Caco-2 (cell line): ENCODE data around the gene ENTREP3. TPM values are rescaled to one million over a fixed set of nuclear protein-coding genes. Genes with fewer than 3 reads are reported as not detected.
"Not testable (repeated sequence)": the region's sequence is repeated elsewhere in the genome, so short reads cannot be mapped to it uniquely, and the experiment has no call there.

ENCODE experiments used
- BruUV-seq: library from RNA; stranded (reverse); fragments of 400-500 nt; replicated peaks from 2 replicates; lab custom pipeline; 2021; lab: Mats Ljungman, UMichigan
- CTCF ChIA-PET: fragments of 300-600 bp; sonication (Branson Sonifier 250); formaldehyde crosslinking; loops from one replicate; lab custom pipeline; 2022; ENCODE audit warnings: antibody characterized with exemption; lab: Charles Lee
- POLR2A ChIA-PET: fragments of 300-600 bp; sonication (Branson Sonifier 250); formaldehyde crosslinking; loops from one replicate; lab custom pipeline; 2022; ENCODE audit warnings: antibody characterized with exemption; lab: Charles Lee
- DNase-seq, 2 experiments: peaks; one replicate each; pipeline versions ENCODE4 v3.0.0 to v3.0.0-alpha.2; 2020 to 2022
- H3K27me3 ChIP-seq: replicated peaks from 2 replicates; pipeline ENCODE4 v1.6.0; 2011; ENCODE audit warnings: low read length; ENCODE audit not compliant: control insufficient read depth, insufficient read depth
- H3K36me3 ChIP-seq: 2 replicates; pipeline ENCODE4 v1.5.1; 2011; ENCODE audit warnings: low read length; ENCODE audit not compliant: control insufficient read depth, insufficient read depth
- H3K4me1 ChIP-seq: fragments of 250-450 bp; sonication (Bioruptor Pico); 2 replicates; pipeline ENCODE4 v1.5.1; 2020; ENCODE audit warnings: mild to moderate bottlenecking
- H3K4me3 ChIP-seq: 2 replicates; pipeline ENCODE4 v1.5.1; 2011; ENCODE audit warnings: low read depth, mild to moderate bottlenecking, control low read depth, low read length
- H3K9me3 ChIP-seq: fragments of 250-450 bp; sonication (Bioruptor Pico); 2 replicates; pipeline ENCODE4 v1.5.1; 2020; ENCODE audit warnings: mild to moderate bottlenecking, moderate library complexity
- H3K27ac Mint-ChIP-seq: one replicate; pipeline ENCODE4 v1.8.0; 2022; ENCODE audit warnings: mixed read lengths; ENCODE audit not compliant: unreplicated experiment
- H3K27me3 Mint-ChIP-seq: one replicate; pipeline ENCODE4 v1.8.0; 2022; ENCODE audit warnings: mixed read lengths; ENCODE audit not compliant: insufficient read depth, unreplicated experiment
- H3K36me3 Mint-ChIP-seq: one replicate; pipeline ENCODE4 v1.8.0; 2022; ENCODE audit warnings: mild to moderate bottlenecking, mixed read lengths; ENCODE audit not compliant: insufficient read depth, unreplicated experiment
- H3K4me1 Mint-ChIP-seq: one replicate; pipeline ENCODE4 v1.8.0; 2022; ENCODE audit warnings: low read depth, mixed read lengths; ENCODE audit not compliant: unreplicated experiment
- H3K4me3 Mint-ChIP-seq: one replicate; pipeline ENCODE4 v1.8.0; 2022; ENCODE audit warnings: mild to moderate bottlenecking, moderate library complexity, mixed read lengths; ENCODE audit not compliant: unreplicated experiment
- H3K9me3 Mint-ChIP-seq: one replicate; pipeline ENCODE4 v1.8.0; 2022; ENCODE audit warnings: mixed read lengths; ENCODE audit not compliant: unreplicated experiment
- intact Hi-C: fragments of 100-400 bp; cut with micrococcal nuclease; formaldehyde crosslinking; loops from one replicate; pipeline ENCODE4 v1.10.0; 2022; ENCODE audit not compliant: unreplicated experiment
- total RNA-seq: library from RNA; stranded (reverse); gene quantifications from 2 replicates; pipeline ENCODE4 v1.2.3, GENCODE V29; 2022
- TF ChIP-seq, protein P1 (sequence below), 2 experiments: fragments of 200-600 bp in 1 of 2; IDR thresholded peaks; 1 replicate in 1 of 2; 2 replicates in 1 of 2; pipeline versions ENCODE4 v1.5.1 to v1.8.0; 2011 to 2022; ENCODE audit warnings: antibody characterized with exemption in 1 of 2, control low read depth in 1 of 2, inconsistent platforms in 1 of 2, low read depth in 1 of 2, low read length in 1 of 2, mild to moderate bottlenecking in 1 of 2, moderate library complexity in 1 of 2; ENCODE audit not compliant: insufficient read depth in 1 of 2, severe bottlenecking in 1 of 2, unreplicated experiment in 1 of 2

Gene ENTREP3
- total RNA-seq, 1 experiment from 2014 or later, result 33.1 TPM

DNA sequence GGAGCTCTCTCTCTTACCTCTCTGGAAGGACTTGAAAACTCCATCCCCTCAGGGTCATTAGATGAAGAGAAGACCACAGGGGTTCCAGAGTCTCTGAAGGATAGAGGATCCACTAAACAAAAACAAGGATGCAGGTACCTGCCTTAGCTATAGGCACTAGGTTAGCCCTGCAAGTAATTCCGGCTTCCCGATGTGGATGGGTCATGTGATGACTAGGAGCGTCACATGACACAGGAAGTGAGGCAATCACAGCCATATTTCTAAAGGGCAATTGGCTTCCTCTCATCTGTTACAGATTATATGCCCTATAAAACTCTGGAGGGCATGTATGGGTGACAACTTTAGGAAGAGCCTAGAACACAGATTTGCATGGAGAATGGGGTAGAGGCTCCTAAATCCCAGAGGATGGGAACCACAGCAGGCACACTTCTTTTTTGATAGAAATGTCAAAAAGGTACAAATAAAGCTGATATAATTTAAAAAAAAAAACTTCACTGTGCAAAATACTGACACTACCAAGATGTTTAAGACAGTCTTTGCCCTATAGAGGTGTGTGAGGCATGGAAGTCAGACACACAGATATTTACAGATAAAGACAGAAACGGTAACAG lies 14.1 kb downstream of the ENTREP3 start:
- no TSS peak for BruUV-seq
- peaks cover 6% of the 10 kb centered on the region; the same call in 1 of the 2 replicates for H3K4me1 ChIP-seq
- intact Hi-C loops, result loop anchor here (5.0 kb wide), 1 partner anchor 49 kb away; no protein-coding TSS in a partner anchor
- no peaks in the 10 kb centered on the region for H3K27me3 ChIP-seq
- TF ChIP-seq, protein P1, sequence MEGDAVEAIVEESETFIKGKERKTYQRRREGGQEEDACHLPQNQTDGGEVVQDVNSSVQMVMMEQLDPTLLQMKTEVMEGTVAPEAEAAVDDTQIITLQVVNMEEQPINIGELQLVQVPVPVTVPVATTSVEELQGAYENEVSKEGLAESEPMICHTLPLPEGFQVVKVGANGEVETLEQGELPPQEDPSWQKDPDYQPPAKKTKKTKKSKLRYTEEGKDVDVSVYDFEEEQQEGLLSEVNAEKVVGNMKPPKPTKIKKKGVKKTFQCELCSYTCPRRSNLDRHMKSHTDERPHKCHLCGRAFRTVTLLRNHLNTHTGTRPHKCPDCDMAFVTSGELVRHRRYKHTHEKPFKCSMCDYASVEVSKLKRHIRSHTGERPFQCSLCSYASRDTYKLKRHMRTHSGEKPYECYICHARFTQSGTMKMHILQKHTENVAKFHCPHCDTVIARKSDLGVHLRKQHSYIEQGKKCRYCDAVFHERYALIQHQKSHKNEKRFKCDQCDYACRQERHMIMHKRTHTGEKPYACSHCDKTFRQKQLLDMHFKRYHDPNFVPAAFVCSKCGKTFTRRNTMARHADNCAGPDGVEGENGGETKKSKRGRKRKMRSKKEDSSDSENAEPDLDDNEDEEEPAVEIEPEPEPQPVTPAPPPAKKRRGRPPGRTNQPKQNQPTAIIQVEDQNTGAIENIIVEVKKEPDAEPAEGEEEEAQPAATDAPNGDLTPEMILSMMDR (IDR thresholded peaks at IDR 0.05; ENCODE audit: insufficient read depth in 1 of 2, low read depth in 1 of 2, low read length in 1 of 2, severe bottlenecking in 1 of 2, unreplicated experiment in 1 of 2), result no peak
- ChIA-PET POLR2A (interaction anchor here (0.6 kb wide), 1 partner anchor 15 kb away, joined by 4 read pairs; no protein-coding TSS in a partner anchor), CTCF (interaction anchor here (0.6 to 1.3 kb wide), 3 partner anchors 9 to 74 kb away, joined by 3 to 6 read pairs (median 3); no protein-coding TSS in a partner anchor)
- H3K4me3 ChIP-seq, result peak overlapping the region; percentile 25
- DNase-seq, result peak; percentile 77 to 80
- no peaks in the 10 kb centered on the region for H3K9me3 ChIP-seq
- Mint-ChIP-seq H3K27ac (peak overlapping the region; percentile 74), H3K4me3 (peak overlapping the region; percentile 71), H3K9me3 (no peaks in the 10 kb centered on the region), H3K36me3 (peaks cover 17% of the 10 kb centered on the region), H3K27me3 (peaks cover 3% of the 10 kb centered on the region), H3K4me1 (peaks cover 24% of the 10 kb centered on the region)
- H3K36me3 ChIP-seq, result no peaks in the 10 kb centered on the region

DNA sequence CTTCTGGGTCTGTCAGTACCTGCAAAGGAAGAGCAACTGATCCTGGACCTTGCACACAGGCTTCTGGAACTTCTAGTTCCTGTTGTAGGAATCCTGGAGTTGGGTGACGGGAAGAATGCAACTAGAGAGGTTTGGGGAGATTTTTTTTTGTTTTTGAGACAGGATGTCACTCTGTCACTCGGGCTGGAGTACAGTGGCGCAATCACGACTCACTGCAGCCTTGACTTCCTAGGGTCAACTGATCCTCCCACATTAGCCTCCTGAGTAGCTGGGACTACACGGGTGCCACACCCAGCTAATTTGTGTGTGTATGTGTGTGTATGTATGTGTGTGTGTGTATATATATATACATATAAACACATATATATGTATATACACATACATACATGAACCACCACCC lies 18.8 kb downstream of the ENTREP3 start:
- Histone ChIP-seq H3K9me3 (no peaks in the 10 kb centered on the region), H3K4me1 (no peaks in the 10 kb centered on the region), H3K4me3 (no peak overlapping the region), H3K27me3 (no peaks in the 10 kb centered on the region), H3K36me3 (0 out of 2 replicates have a peak, but pooled peaks cover 1% of the 10 kb centered on the region)
- no TSS peak for BruUV-seq
- no peak overlapping the region for H3K4me3 Mint-ChIP-seq
- CTCF ChIA-PET, result no interaction called here
- TF ChIP-seq, protein P1 (IDR thresholded peaks at IDR 0.05; ENCODE audit: insufficient read depth in 1 of 2, low read depth in 1 of 2, low read length in 1 of 2, severe bottlenecking in 1 of 2, unreplicated experiment in 1 of 2), result no peak
- POLR2A ChIA-PET, result no interaction called here
- DNase-seq, result no peak
- H3K9me3 Mint-ChIP-seq, result no peaks in the 10 kb centered on the region
- intact Hi-C loops, result no loop called here
- H3K27me3 Mint-ChIP-seq, result no peaks in the 10 kb centered on the region
- peaks cover 5% of the 10 kb centered on the region for H3K36me3 Mint-ChIP-seq
- peaks cover 10% of the 10 kb centered on the region for H3K4me1 Mint-ChIP-seq
- no peak overlapping the region for H3K27ac Mint-ChIP-seq

DNA sequence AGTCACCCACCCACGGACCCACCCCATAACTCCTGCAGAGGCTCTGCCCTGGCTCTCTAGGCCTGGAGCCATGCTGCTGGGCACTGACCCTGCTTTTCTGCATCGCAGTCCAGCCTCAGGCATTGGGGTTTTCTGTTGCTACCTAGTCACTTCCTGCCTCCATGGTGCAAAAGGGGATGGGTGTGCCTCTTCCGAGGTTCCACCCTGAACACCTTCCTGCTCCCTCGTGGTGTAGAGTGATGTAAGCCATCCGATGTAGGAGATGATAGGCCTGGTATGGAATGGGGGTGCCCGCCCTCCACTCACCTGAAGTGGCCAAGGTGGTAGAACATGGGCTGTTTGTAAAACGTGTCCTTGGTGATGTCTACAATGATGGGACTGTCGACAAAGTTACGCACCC lies 19.9 kb downstream of the ENTREP3 start:
- H3K9me3 Mint-ChIP-seq, DNase-seq, H3K4me3 Mint-ChIP-seq, POLR2A ChIA-PET, H3K27ac Mint-ChIP-seq, H3K9me3 ChIP-seq, H3K36me3 Mint-ChIP-seq, H3K4me1 Mint-ChIP-seq, intact Hi-C loops, H3K4me1 ChIP-seq, H3K27me3 ChIP-seq, H3K36me3 ChIP-seq, H3K27me3 Mint-ChIP-seq, H3K4me3 ChIP-seq, BruUV-seq, CTCF ChIA-PET: not testable (repeated sequence)

DNA sequence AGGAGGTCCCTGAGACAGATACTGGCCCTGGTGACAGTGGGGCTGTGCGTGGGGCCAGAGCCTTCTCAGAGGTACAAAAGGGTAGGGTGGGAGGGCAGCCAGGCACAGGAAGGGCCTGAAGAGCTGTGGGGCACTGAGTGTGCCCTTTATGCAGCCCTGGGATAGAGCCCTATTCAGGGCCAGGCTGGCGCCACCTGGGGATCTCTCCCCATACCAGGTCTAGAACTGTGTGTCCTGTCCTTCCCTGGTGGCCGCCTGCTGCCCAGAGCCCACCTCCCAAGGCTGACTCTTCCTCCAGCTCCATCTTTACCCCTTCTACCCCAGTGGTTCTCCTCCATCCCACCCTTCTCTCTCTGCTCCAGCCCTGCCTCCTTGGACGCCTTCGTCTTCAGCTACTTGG lies 21.8 kb downstream of the ENTREP3 start:
- POLR2A ChIA-PET, result not testable (repeated sequence)

DNA sequence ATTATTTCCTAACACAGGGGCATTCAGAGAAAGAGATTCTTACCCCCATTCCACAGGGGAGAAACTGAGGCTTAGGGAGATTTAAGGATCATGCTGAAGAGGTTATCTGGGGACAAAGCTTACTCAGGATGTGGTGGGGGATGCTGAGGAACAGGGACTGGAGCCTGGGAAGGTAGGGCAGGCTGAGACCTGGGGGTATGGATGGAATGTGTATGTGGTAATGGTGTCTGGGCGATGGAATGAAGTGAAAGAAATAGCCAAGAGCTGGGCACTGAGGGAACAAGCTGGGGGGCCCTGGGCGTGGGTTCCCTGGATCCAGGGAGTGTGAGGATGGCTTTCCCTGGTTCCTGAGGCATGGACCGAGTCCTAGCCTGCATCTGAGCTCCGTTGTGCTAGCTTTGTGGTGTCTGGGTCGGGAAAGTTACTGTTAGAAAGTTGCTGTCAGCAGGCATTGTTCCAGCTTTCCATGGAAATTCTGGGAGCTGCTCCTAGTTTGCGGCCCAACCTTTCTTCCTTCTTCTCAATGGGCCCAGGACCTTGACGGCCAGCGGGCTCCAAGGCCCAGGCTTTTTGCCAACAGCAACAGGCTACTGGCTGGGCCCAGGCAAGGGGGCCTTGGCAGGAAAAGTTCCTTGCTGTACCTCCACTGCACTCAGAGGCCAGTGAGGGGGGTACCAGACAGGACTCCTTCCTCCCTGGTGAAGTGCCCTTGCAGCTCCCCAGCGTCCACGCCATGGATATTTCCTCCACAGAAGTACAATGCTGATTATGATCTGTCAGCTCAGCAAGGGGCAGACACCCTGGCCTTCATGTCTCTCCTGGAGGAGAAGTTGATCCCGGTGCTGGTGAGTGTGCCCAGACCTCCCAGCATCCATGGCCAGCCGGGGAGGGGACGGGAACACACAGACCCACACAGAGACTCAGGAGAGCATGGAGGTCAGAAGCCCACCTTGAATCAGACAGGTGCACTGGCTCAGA lies 23.0 kb downstream of the ENTREP3 start:
- H3K27me3 Mint-ChIP-seq, POLR2A ChIA-PET, intact Hi-C loops, H3K4me1 ChIP-seq, CTCF ChIA-PET, BruUV-seq, H3K27me3 ChIP-seq, H3K36me3 ChIP-seq, H3K36me3 Mint-ChIP-seq, H3K4me3 ChIP-seq, DNase-seq, H3K4me3 Mint-ChIP-seq, H3K9me3 ChIP-seq, H3K9me3 Mint-ChIP-seq, H3K4me1 Mint-ChIP-seq, H3K27ac Mint-ChIP-seq: not testable (repeated sequence)

More for the DNA sequence above, 21.8 kb downstream of the ENTREP3 start:
- H3K27me3 Mint-ChIP-seq, H3K9me3 ChIP-seq, H3K4me3 Mint-ChIP-seq, H3K4me1 Mint-ChIP-seq, H3K4me3 ChIP-seq, intact Hi-C loops, H3K4me1 ChIP-seq, H3K9me3 Mint-ChIP-seq, H3K36me3 Mint-ChIP-seq, DNase-seq, H3K27me3 ChIP-seq, H3K36me3 ChIP-seq, H3K27ac Mint-ChIP-seq, CTCF ChIA-PET, BruUV-seq: not testable (repeated sequence)
